ENCODE data around the gene FAF2. TPM values are rescaled to one million over a fixed set of nuclear protein-coding genes. Genes with fewer than 3 reads are reported as not detected.

FAF2 gene
- total and polyA plus RNA-seq, 11 donors, result 6.6 to 20.8 (median 13.6) TPM

DNA sequence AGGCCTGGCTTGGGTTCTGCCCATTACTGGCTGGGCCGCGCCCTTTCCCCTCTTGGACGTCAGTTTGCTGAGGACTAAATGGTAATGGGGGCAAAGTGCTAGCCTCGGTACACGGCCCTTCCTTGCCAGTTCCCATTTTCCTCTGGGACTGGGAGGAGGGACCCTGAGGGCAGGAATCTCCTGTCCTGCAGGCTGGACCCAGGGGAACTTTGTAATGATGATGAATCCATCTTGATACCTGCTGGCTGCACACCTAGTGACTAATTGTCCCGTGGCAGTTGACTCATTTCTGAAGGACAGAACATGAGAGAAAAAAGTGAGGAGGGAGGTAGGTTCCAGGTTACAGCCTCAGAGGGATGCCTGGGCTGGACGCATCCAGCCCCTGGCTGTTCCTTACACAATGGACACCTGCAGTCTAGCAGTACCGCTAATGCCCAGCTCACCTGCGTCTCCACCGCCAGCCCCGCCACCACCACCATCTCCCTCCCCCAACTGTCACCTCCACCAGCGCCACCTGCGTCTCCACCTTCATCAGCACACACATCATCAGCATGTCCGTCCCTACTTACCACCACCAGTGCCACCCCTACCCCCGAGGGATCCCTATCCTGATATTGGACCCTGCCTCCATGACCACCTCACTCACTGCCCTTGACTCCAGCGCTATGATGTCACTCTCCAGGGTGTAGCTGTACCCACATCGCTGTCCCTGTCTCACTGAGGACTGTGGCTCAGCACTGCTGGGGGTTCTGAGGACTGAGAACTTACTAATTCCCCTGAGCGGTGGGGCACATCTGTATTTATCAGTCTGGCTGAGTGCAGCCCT is 105.3 kb downstream of the FAF2 start:
- no peaks in the 10 kb centered on the region for H3K36me3 ChIP-seq
- no peak overlapping the region for H3K27ac ChIP-seq
- intact Hi-C loops (cut with DNase I), result no loop called here
- H3K9me3 ChIP-seq, result no peaks in the 10 kb centered on the region
- WGBS, 4 donors, result 63 to 70% (median 65%) methylated on average over 17 to 18 of the region's 18 CpGs
- no peak overlapping the region for H3K4me3 ChIP-seq
- peaks cover 0 to 11% (median 0%) of the 10 kb centered on the region in 12 donors for H3K4me1 ChIP-seq
- no peak for DNase-seq
- ATAC-seq, result no peak
- TF ChIP-seq, protein P1, sequence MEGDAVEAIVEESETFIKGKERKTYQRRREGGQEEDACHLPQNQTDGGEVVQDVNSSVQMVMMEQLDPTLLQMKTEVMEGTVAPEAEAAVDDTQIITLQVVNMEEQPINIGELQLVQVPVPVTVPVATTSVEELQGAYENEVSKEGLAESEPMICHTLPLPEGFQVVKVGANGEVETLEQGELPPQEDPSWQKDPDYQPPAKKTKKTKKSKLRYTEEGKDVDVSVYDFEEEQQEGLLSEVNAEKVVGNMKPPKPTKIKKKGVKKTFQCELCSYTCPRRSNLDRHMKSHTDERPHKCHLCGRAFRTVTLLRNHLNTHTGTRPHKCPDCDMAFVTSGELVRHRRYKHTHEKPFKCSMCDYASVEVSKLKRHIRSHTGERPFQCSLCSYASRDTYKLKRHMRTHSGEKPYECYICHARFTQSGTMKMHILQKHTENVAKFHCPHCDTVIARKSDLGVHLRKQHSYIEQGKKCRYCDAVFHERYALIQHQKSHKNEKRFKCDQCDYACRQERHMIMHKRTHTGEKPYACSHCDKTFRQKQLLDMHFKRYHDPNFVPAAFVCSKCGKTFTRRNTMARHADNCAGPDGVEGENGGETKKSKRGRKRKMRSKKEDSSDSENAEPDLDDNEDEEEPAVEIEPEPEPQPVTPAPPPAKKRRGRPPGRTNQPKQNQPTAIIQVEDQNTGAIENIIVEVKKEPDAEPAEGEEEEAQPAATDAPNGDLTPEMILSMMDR (IDR thresholded peaks at IDR 0.05), result no peak
- no peak for TF ChIP-seq POLR2A (IDR thresholded peaks at IDR 0.05)
- H3K27me3 ChIP-seq, result peaks cover 0 to 36% (median 5%) of the 10 kb centered on the region in 9 donors

DNA sequence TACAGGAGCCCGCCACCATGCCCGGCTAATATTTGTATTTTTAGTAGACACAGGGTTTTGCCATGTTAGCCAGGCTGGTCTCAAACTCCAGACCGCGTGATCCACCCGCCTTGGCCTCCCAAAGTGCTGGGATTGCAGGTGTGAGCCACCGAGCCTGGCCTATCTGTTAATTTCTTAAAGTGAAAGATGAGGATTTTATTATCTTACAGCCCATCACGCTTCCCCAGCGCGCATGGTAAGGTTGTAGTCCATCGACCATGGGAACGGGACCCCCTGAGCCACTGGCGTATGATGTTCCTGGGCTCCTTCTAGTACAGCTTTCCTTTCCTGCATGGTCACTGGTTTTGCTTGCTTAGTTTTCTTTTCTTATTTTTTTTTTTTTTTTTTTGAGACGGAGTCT is 109.7 kb downstream of the FAF2 start:
- Histone ChIP-seq H3K9me3 (no peaks in the 10 kb centered on the region), H3K36me3 (no peaks in the 10 kb centered on the region), H3K27me3 (peaks cover 0 to 13% (median 2%) of the 10 kb centered on the region in 9 donors), H3K4me3 (no peak overlapping the region), H3K4me1 (peaks cover 0 to 5% (median 0%) of the 10 kb centered on the region in 12 donors), H3K27ac (no peak overlapping the region)
- ATAC-seq (no peak), DNase-seq (peak in 1 of 5 donors; percentile 5)
- no peak for TF ChIP-seq POLR2A (IDR thresholded peaks at IDR 0.05)
- TF ChIP-seq, protein P1 (IDR thresholded peaks at IDR 0.05), result no peak
- 94 to 98% (median 96%) methylated on average over 12 to 13 of the region's 13 CpGs for WGBS, 4 donors
- intact Hi-C loops (cut with DNase I), result no loop called here

Other genes with a start within 250 kb of the FAF2 start
- gene SIMC1, start 210.0 kb upstream of the FAF2 start, total RNA-seq, result 1 to 10 TPM; 2.8 to 9.0 (median 6.1) TPM
- gene SIMC1, start 210.0 kb upstream of the FAF2 start, polyA plus RNA-seq, result 1 to 10 TPM; 2.2 to 2.6 TPM
- gene KIAA1191, start 86.6 kb upstream of the FAF2 start, total RNA-seq, result 100 to 1,000 TPM in 5 of 9 donors, 10 to 100 TPM in 4; 68.4 to 143 (median 104) TPM
- 10 to 100 TPM; 42.8 to 61.8 TPM for gene KIAA1191, start 86.6 kb upstream of the FAF2 start, polyA plus RNA-seq
- 1 to 10 TPM; 2.9 to 8.1 (median 5.4) TPM for gene ARL10, start 82.9 kb upstream of the FAF2 start, total RNA-seq
- 1 to 10 TPM; 1.5 to 4.8 TPM for gene ARL10, start 82.9 kb upstream of the FAF2 start, polyA plus RNA-seq
- gene NOP16, start 59.8 kb upstream of the FAF2 start, total RNA-seq, result 10 to 100 TPM in 8 of 9 donors, 1 to 10 TPM in 1; 9.3 to 33.9 (median 15.8) TPM
- 10 to 100 TPM; 33.4 to 83.4 TPM for gene NOP16, start 59.8 kb upstream of the FAF2 start, polyA plus RNA-seq
- 100 to 1,000 TPM; 177 to 318 (median 218) TPM for gene HIGD2A, start 59.6 kb upstream of the FAF2 start, total RNA-seq
- gene HIGD2A, start 59.6 kb upstream of the FAF2 start, polyA plus RNA-seq, result 100 to 1,000 TPM; 229 to 454 TPM
- gene CLTB, start 31.8 kb upstream of the FAF2 start, total RNA-seq, result 100 to 1,000 TPM; 185 to 401 (median 231) TPM
- 100 to 1,000 TPM; 461 to 464 TPM for gene CLTB, start 31.8 kb upstream of the FAF2 start, polyA plus RNA-seq
- 10 to 100 TPM in 8 of 9 donors, 1 to 10 TPM in 1; 9.2 to 35.7 (median 21.0) TPM for gene RNF44, start 89.0 kb downstream of the FAF2 start, total RNA-seq
- 10 to 100 TPM; 14.4 to 14.8 TPM for gene RNF44, start 89.0 kb downstream of the FAF2 start, polyA plus RNA-seq
- gene CDHR2, start 101.0 kb downstream of the FAF2 start, total RNA-seq, result under 1 TPM in 4 of 9 donors, not detected in 5; 0.08 to 0.67 (median 0.40) TPM
- gene CDHR2, start 101.0 kb downstream of the FAF2 start, polyA plus RNA-seq, result under 1 TPM in 1 of 2 donors, not detected in 1; 0.07 TPM
- gene GPRIN1, start 161.8 kb downstream of the FAF2 start, total RNA-seq, result 1 to 10 TPM in 1 of 9 donors, under 1 TPM in 8; 0.25 to 1.9 (median 0.48) TPM
- gene GPRIN1, start 161.8 kb downstream of the FAF2 start, polyA plus RNA-seq, result under 1 TPM; 0.15 to 0.36 TPM
- under 1 TPM in 1 of 9 donors, not detected in 8; 0.23 TPM for gene SNCB, start 182.1 kb downstream of the FAF2 start, total RNA-seq
- not detected for gene SNCB, start 182.1 kb downstream of the FAF2 start, polyA plus RNA-seq
- gene EIF4E1B, start 182.3 kb downstream of the FAF2 start, total RNA-seq, result not detected
- gene EIF4E1B, start 182.3 kb downstream of the FAF2 start, polyA plus RNA-seq, result not detected
- 10 to 100 TPM; 22.2 to 53.1 (median 30.9) TPM for gene TSPAN17, start 199.1 kb downstream of the FAF2 start, total RNA-seq
- gene TSPAN17, start 199.1 kb downstream of the FAF2 start, polyA plus RNA-seq, result 10 to 100 TPM; 15.4 to 59.3 TPM